Activated T-cell treated with anti-CD3 and anti-CD28 coated beads for 48 hours (primary cell): Measurements from ENCODE around the gene SRSF10.
A peak's percentile ranks its signal among the peaks of the same experiment; 100 is the strongest.
"Not testable (repeated sequence)": the region's sequence is repeated elsewhere in the genome, so short reads cannot be mapped to it uniquely, and the experiment has no call there.

Source experiments
- DNase-seq: peaks from one replicate; pipeline ENCODE4 v3.0.0-alpha.2; 2020; ENCODE audit warnings: low read depth

SRSF10 gene

DNA sequence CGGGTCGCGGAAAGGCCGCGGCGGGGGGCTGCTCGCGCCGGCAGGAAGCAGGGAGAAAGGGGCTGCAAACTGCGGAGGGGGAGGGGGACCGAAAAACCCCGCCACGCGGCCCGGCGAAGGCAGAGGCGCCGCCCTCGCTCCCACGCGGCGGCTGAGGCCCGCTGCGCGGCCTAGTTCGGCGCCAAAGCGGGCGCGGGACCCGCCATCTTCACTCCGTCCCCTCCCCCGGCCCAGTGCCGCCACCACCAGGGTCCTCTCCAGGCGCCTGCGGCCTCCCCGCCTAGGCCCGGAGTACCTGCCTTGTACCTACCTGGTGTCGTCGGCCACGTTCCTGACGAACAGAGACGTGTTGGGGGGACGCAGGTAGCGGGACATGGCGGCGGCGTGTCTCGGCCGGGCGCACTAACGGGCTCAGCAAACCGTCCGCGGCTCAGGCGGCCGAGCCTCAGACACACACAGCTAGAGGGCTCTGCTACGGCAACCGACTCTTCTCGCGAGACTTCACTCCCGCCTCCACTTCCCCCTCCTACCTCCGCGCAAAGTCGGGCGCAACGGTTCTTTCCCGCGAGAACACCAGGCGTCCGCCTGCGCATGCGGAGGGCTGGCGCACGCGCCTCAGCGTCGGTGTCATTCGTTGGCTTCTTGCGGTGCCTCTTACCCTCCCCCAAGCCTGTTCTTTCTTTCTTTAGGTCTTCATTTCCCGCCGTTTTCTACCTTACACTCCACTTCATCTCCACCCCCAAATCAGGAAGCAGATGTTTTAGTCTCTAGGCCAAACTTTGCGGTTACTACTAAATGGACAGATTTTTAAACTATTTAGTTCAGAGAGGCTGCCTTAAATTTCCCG lies at the start of gene SRSF10:
TSS of gene SRSF10 (minus strand) at position 447 of the 847 bp plus-strand sequence. CDS start at position 375, 72 bp downstream.
- peak; percentile 96 for DNase-seq

DNA sequence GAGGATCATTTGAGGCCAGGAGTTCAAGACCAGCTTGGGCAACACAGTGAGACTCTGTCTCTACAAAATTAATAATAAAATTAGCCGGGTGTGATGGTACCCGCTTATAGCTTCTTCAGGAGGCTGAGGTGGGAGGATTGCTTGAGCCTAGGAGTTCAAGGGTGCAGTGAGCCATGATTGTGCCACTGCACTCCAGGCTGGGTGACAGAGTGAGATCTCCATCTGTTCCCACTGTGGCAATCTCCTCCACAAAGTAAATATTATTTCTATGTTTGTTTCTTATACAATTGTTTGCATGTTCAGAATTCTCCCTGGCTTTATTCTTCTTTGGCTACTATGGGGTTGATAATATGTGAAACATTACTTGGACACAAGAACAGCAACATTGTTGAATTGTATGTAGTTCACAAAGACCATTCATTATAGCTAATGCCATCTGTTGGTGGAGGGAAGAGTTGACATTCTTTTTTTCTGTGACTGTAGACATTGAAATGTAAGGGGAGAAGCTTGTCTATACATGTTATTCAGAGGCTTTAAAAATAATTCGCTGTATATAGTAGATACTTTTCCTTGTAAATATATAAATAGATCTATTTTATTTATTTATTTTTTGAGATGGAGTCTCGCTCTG lies 47.8 kb upstream of the SRSF10 start:
- no peak for DNase-seq

DNA sequence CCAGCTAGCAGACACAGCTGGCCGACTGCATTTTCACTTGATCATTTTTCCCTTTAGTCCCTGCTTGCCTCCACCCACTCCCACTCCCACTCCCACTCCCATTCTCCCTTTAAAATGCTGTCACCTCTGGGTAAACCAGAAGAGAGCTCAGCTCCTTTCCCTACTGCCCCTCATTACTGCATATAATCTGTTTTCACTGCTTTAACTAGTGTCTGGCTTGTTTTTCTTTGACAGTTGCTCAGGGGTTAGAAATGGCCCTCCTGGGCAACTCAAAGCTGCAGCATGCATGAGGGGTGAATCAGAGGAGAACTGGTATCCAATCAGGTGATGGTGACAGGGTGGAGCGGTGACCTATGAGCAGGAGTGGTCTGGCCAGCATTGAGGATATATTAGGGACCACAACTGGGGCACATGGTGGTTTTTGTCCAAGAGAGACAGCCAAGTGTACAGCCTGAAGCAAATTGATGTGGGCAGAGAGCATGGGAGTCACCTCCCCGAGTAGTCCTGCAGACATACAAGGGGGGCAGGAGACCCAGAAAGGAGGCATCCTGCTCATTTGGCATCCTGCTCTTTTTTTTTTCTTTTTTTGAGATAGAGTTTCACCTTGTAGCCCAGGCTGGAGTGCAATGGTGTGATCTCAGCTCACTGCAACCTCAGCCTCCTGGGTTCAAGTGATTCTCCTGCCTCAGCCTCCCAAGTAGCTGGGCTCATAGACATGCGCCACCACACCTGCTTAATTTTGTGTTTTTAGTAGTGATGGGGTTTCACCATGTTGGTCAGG lies 42.6 kb upstream of the SRSF10 start:
- no peak for DNase-seq

DNA sequence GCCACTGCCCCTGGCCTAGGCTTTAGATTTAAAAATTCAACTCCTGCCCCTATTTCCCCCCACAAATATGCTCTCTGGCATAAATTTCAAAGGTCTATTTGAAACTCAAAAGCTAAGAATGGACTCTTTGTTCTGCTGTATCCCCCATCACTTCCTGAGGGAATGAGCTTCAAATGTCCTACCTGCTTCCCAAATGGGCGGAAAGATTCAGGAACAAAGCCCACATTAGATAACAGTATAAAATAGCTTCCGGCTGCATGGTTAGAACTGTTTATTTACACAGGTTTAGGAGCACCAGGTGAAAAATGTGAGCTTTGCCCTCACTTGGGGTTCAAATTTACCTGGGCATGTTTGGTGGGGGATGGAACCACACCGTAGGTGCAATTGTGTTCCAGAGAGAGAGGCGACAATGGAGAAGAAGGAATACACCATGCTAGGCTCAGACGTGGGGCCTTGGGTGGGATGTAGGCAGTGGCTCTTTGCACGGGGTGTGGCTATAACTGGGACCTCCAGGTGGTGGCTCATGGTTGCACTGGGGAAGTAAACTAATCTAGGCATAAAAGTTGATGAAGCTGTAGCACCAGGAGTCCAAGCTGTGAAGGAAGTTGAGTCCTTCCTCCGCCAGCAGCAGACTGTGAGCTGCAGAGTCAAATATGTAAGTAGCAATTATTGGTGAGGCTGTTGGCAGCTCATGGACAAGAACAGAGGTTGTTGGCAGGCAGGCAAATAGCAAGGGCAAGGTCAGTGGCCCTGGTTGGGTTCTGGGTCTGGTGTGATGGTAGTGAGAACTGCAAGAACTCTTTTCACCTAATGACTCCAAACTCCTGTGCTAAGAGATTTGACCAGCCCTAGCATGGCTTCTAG lies 41.5 kb upstream of the SRSF10 start:
- DNase-seq, result no peak

DNA sequence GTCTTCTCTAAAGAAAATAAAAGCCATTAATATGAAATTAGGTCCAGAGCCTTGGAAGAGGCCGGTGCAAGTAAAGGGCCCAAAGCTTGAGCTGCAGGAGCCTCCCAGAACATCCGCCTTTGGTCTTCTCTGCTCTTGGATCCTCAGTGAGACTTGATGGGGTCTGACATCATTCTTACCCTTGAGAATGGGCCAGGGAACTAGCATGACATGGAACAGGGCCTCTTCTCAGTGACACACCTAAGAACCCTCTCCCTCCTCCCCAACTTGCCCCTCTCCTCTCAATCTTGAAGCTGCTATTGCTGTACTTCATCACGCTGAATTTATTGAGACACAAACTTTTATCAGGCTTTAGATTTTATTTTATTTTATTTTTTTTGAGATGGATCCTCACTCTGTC lies 40.3 kb upstream of the SRSF10 start:
- no peak for DNase-seq

DNA sequence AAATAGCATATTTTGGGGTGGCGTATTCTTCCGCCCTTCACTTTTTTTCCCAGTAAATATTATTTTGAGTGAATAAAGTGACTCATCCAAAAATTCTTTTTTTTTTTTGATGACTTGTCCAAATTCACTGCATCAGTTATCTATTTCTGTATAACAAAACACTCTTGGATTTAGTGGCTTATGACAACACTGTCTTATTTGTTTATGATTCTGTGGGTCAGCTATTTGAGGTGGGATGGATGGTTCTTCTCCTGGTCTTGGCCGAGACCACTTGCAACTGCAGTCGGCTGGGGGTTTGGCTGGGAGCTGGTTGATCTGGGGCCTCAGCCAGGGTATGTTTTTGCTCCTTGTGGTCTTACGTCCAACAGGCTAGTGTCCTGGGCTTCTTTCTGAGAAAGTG lies 39.9 kb upstream of the SRSF10 start:
- DNase-seq, result no peak

DNA sequence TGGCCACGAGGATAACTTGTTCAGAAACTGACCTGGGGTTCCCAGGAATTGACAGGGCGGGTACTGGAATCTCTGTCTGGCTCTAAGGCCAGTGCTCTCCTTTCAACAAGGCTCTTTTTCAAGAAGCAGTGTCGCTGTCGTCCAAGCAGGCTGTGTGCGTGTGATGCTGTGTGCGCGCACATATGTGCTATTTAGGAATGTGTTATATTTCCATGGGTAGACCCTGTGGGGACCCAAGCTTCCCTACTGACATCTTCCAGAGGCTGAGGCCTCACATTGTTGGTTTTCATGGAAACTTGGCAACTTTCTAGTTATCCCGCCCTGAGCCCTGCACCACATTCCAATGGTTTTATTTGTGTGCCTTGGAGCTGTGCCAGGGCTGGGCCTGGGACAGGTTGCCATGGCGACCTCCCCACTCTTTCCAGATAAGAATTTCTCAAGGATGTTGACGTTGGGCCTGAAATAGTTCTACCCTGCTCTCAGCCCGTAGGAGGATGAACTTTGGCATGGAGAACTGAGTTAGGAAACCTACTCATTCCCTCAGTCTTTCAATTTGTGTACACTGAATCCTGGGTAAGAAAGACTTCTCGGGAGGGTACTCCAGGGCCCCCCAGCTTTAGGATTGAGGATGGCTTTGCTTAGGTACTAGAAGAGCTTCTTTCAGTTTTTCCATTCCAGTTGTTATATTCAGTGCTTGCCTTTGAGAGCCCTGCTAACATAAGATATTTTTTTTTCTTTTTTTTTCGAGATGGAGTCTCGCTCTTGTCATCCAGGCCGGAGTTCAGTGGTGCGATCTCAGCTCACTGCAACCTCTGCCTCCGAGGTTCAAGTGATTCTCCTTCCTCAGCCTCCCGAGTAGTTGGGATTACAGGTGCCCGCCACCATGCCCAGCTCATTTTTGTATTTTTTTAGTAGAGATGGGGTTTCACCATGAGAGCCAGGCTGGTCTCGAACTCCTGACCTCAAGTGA lies 38.8 kb upstream of the SRSF10 start:
- DNase-seq, result no peak

DNA sequence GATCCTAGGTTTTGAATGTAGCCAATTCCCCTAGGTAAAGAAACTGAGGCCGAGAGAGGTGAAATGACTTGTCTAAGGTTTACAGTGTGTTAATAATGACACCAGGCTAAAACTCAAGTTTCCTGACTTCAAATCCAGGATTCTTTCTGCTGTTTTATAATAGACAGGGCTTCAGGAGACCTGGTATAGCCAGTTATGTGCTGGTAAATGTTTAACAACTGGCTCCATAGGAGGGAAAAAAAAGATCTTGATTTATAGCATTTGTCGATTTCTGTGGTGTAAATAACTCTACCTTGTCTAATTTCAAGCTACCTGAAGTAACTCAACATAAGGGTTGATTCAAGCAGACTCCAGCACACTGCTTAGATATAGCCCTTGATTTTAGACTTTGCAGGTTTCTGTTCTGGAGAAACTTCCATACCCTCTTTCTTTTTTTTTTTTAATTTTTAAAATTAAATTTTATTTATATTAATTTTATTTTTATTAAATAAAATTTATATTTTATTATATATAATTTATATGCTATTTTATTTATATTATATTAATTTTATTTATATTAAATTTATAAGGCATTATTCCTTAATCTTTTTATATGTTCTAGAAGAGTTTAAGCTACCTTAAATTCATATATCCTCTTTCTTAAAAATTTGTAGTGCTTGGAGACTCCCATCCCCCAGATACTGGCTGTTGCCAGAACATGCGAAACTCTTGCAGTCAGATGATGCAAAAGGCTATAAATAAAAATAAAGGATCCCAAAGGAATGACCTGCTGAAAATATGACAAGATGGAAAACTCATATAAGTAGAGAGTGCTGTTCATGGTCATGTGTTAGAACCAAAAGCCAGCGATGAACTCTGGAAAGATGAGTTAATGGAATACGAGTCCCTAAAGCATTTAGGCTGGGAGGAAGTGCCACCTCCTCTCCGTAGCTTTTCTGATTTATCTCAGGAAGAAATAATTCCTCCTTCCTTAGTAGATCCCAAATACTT lies 35.4 kb upstream of the SRSF10 start:
- no peak for DNase-seq

DNA sequence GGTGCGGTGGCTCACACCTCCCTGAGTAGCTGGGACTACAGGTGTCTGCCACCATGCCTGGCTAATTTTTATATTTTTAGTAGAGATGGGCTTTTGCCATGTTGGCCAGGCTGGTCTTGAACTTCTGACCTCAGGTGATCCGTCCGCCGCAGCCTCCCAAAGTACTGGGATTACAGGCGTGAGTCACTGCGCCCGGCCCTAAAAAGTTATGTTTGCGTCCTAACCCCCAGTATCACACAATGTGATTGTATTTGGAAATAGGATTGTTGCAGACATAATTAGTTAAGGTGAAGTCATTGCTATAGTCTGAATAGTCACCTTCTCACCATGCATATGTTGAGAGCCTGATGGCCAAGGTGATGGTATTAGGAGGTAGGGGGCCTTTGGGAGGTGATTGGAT lies 32.8 kb upstream of the SRSF10 start:
- not testable (repeated sequence) for DNase-seq

DNA sequence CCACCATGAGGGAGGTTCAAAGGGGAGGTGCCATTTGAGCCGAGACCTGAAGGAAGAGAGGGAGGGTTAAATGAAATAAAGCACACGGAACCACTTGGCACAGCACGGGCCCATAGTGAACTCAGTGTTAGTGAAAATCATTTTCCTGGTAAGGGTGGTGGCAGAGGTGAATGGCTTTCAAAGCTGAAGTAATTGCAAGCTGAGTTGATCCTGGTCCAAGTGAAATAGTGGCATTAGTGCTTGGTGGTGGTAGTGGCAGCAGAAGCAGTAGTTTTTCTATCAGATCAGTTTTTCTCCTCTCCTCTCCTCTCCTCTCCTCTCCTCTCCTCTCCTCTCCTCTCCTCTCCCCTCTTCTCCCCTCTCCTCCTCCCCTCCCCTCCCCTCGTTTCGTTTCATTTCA lies 30.5 kb upstream of the SRSF10 start:
- no peak for DNase-seq

DNA sequence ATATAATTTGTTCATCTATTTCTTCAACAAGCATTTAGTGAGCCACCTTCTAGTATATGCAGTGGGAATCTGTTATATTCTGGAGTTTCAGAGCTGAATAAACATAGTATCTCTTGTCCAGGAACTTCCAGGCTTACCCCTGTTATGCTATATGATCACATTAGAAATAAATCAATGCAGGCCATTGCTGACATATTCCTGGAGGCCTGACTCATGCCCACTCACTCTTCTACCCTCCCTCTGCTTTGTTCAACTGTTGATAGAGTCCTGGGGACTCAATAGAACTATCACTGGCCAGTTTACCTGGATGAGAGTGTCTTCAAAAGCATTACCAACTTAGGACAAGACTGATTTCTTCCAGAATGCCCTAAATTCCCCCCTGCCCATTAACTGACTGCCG lies 29.3 kb upstream of the SRSF10 start:
- DNase-seq, result no peak

DNA sequence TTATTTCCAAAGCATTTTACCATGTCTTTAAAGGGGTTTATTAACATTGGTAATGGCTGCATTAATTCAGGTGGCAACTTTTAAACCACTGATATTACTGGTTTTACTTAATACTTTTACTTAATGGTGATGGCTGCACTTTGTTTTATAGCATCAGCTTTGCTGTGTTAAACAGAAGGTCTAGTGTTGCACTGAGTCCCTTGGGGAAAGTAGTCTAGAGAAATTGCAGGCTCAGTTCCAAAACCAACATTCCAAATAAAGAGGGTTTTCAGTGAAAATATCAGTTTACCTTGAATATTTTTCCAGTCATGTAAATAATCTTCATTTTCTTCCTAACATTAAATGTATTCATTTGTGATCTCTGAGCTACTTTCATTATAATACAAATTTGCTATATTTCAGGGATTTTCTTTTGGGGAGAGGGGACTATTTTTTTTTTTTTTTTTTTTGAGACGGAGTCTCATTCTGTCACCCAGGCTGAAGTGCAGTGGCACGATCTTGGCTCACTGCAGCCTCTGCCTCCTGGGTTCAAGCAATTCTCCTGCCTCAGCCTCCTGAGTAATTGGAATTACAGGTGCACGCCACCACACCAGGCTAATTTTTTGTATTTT lies 28.6 kb upstream of the SRSF10 start:
- not testable (repeated sequence) for DNase-seq

DNA sequence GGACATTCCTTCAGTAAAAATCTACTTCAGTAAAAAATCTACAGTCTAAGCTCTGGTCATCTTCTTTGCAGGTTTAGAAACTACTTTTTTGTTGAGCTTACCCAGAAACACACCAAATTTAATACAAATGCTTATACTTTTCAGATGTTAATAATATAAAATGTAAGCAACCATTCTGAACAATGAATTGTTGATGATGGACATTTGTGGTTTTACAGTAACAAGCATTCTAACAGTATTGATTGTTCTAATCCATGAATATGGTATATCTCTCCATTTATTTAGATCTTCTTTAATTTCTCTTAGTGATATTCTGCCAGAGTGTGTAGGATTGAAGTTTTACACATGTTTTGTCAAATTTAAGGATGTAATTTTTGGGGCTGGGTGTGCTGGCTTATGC lies 27.0 kb upstream of the SRSF10 start:
- no peak for DNase-seq

DNA sequence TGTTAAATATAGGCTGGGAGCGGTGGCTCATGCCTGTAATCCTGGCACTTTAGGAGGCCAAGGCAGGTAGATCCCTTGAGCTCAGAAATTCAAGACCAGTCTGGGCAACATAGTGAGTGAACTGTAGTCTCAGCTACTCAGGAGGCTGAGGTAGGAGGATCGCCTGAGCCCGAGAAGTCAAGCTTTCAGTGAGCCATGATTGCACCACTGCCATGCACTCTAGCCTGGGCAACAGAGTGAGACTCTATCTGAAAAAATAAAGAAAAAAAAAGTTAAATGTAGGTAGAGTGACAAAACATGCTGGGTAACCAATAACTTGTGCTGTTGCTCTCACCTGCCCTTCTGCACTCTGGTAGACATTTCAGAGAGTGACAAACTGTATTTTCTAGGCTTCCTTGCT lies 25.0 kb upstream of the SRSF10 start:
- DNase-seq, result no peak

DNA sequence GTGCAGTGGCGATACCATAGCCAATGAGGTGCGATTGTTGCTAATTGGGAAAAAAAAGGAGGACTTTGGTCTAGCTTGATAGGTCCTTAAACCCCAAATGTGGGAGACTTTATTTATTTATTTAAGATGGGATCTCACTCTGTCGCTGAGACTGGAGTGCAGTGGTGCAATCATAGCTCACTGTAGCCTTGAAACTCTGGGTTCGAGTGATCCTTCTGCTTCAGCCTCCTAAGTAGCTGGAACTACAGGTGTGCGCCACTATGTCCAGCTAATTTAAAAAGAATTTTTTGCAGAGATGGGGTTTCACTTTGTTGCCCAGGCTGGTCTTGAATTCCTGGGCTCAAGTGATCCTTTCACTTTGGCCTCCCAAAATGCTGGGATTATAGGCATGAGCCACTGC lies 24.0 kb upstream of the SRSF10 start:
- no peak for DNase-seq

DNA sequence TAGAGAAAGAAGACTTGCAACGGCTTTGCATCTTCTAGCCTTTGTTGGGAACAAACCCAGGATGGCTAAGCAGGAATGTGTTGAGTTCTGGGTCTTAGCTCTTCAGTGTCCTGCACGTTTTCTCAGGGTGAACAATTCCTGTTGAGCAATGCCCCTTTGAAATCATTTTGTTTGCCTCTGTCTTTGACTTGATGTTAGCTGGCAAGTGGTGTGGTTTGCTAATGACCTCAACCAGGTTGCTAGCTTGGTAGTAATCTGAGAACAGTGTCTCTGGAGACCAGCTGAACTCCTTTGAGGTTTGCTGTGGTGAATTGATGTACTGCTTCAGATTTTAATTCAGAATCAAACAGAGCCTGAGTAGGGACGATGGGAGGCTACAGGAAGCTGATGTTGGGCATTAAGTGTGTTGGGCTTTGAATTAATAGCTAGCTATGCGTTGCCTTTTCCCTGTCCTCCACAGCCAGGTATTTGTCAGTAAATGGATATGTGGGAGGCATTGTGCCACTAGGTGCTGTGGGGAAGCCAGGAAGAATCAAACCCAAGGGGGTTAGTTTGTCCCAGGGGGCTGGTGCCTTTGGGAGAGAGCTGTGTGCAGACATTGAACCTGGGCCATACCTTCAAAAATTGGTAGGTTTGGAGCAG lies 23.3 kb upstream of the SRSF10 start:
- no peak for DNase-seq

DNA sequence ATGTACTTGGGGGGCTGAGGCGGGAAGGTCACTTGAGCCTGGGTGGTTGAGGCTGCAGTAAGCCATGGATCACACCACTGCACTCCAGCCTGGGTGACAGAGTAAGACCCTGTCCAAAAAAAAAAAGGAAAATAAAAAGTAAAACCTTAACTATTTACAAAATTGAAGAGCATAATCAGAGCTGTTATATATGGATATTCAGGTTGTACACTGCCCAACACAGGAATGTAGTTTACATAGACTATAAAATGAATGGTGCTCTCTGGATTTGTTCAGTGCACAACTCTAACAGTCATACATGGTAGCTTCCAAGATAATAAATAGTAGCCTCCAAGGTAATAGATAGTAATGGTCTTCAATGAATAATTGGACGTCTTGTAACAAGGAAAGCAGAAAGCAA lies 22.6 kb upstream of the SRSF10 start:
- DNase-seq, result no peak

DNA sequence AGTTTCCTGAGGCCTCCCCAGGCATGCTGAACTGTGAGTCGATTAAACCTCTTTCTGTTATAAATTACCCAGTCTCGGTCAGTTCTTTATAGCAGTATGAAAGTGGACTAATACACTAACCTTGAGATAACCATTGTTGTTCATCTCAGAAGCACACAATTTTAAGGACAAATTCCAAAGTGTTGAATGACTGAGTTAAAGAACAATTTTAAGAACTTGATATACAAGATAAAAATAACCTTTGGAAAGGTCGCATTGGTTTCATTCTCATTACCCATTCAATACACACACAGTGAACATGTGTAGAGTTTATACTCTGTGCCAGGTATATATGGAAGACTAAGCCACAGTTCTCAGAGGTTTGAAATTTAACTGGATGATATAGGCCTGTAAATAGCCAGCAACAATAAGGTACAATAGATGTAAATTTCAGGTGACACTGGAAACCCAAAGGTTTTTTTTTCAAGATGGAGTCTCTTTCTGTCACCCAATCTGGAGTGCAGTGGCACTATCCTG lies 19.1 kb upstream of the SRSF10 start:
- DNase-seq, result no peak
